SK-N-MC (cell line): ENCODE data around the gene NANOS2.

Experiments used
- DNase-seq: peaks from one replicate; pipeline ENCODE4 v3.0.0-alpha.2; 2011; ENCODE audit warnings: low read depth, low spot score
- H3K27ac ChIP-seq: fragments of 200-600 bp; sonication (generic); 2 replicates; pipeline ENCODE4 v1.5.1; 2016; ENCODE audit warnings: mixed run types
- H3K36me3 ChIP-seq: fragments of 200-600 bp; sonication (generic); 2 replicates; pipeline ENCODE4 v1.6.1; 2017; ENCODE audit warnings: antibody characterized with exemption, low read length, mixed read lengths; ENCODE audit not compliant: insufficient read depth
- H3K4me3 ChIP-seq: fragments of 200-600 bp; sonication (generic); 2 replicates; pipeline ENCODE4 v1.5.1; 2016
- H3K9ac ChIP-seq: fragments of 200-600 bp; sonication (generic); 2 replicates; pipeline ENCODE4 v1.8.0; 2017; ENCODE audit warnings: mixed run types, mixed read lengths; ENCODE audit not compliant: insufficient read length
- H3K9me3 ChIP-seq: fragments of 200-600 bp; sonication (generic); 2 replicates; pipeline ENCODE4 v1.6.1; 2017; ENCODE audit warnings: low read depth, mild to moderate bottlenecking, antibody characterized with exemption, low read length, moderate library complexity, mixed read lengths
- EZH2 ChIP-seq: fragments of 200-600 bp; sonication (generic); IDR thresholded peaks from one replicate; pipeline ENCODE4 v1.6.1; 2017; ENCODE audit warnings: antibody characterized with exemption
- FOXP2 ChIP-seq: optimal IDR thresholded peaks from 2 replicates; pipeline ENCODE3; 2011; ENCODE audit warnings: mild to moderate bottlenecking, moderate library complexity; ENCODE audit not compliant: insufficient read depth; ENCODE audit errors: extremely low read length, control extremely low read depth
- POLR2AphosphoS5 ChIP-seq: IDR thresholded peaks from 2 replicates; pipeline ENCODE4 v1.6.1; 2012; ENCODE audit warnings: mild to moderate bottlenecking, low read depth, low read length, borderline replicate concordance

Gene NANOS2

DNA sequence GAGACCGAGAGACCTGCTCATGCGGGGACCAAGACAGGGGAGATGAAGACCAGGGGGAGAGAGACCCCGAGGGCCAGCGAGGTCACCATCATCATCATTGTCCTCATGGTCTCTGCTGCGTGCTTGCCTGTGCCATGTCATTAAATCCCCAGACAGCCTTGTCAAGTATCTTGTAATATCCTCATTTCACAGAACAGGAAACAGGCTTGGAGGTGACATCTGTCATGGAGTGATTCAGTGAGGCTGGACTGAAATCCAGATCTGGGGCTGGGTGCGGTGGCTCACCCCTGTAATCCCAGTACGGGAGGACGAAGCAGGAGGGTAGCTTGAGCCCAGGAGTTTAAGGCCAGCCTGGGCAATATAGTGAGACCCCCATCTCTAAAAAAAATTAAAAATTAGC, 5.9 kb upstream of the NANOS2 start:
- H3K9ac ChIP-seq = no peak overlapping the region
- no peak overlapping the region for H3K4me3 ChIP-seq
- no peaks in the 10 kb centered on the region for H3K36me3 ChIP-seq
- no peaks in the 10 kb centered on the region for H3K9me3 ChIP-seq
- TF ChIP-seq POLR2AphosphoS5 (no peak), FOXP2 (no peak)
- DNase-seq = no peak
- H3K27ac ChIP-seq = no peak overlapping the region

DNA sequence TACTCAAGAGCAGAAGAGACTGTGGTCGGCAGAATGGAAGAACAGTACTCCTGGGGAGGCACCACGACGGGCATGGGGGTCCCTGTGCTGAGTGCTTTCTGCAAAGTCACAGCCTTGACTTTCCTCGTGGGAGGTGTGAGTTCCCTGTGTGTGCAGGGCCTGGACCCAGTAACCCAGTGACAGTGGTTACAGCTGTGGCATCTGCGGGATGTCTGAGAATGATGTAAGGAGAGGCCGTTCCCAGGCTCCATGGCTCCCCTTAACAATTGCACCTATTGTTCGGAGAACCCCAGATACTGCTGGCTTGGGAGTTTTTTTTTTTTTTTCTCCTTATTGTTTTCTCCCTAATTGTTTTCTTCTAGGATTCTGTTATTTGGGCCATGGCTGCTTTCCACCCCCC, 5.1 kb upstream of the NANOS2 start:
- no peak overlapping the region for H3K27ac ChIP-seq
- H3K9ac ChIP-seq = no peak overlapping the region
- H3K36me3 ChIP-seq = no peaks in the 10 kb centered on the region
- no peaks in the 10 kb centered on the region for H3K9me3 ChIP-seq
- TF ChIP-seq EZH2 (no peak), POLR2AphosphoS5 (no peak), FOXP2 (no peak)
- no peak for DNase-seq
- no peak overlapping the region for H3K4me3 ChIP-seq

DNA sequence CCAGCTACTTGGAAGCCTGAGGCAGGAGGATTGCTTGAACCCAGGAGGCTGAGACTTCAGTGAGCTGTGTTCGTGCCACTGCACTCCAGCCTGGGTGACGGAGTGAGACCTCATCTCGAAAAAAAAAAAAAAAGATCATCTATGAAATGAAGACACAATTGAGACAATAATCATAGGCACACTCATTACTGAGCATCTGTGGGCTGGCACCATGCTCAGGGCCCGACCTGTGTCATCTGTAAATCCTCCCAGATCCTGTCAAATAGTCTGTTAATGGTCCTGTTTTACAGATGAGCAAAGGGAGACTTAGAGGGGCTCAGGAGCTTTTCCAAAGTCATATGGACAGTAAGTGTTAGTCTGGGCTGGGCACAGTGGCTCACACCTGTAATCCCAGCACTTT, 4.1 kb upstream of the NANOS2 start:
- no peak overlapping the region for H3K27ac ChIP-seq
- H3K36me3 ChIP-seq = no peaks in the 10 kb centered on the region
- no peak for TF ChIP-seq EZH2
- no peak for TF ChIP-seq POLR2AphosphoS5
- TF ChIP-seq FOXP2 = no peak
- H3K4me3 ChIP-seq = no peak overlapping the region
- no peaks in the 10 kb centered on the region for H3K9me3 ChIP-seq
- H3K9ac ChIP-seq = no peak overlapping the region
- DNase-seq = no peak

DNA sequence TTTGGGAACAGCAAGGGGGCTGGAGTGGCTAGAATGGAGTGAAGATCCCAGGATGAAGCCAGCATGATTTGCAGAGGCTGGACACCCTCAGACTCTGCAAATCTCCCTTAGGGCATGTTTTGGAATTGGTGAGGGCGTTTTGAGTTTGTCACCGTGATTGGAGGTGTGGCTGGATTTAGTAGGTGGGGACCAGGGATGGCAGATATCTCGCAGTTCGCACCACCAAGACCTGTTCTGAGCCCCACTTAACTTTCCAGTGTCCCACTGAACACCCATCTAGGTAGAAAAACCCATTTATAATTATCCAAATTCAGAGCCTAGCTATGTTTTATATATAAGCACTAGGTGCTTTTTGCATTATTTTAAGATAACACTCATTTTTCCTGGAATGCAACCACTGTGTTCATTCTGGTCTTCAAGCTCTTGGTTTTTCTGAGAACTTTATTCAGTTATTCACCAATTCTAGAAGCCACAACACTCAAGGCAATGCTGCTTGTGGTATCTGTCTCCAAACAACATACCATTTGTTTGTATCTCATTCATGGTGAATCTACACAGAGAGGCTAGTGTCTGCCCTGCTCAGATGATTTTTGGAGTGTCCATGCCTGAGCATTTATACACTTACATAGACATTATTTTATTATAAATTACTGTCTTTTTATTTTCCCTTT, 3.0 kb upstream of the NANOS2 start:
- Histone ChIP-seq H3K9me3 (no peaks in the 10 kb centered on the region), H3K9ac (no peak overlapping the region), H3K36me3 (no peaks in the 10 kb centered on the region), H3K4me3 (no peak overlapping the region), H3K27ac (no peak overlapping the region)
- DNase-seq = no peak
- no peak for TF ChIP-seq FOXP2
- no peak for TF ChIP-seq POLR2AphosphoS5
- TF ChIP-seq EZH2 = no peak

DNA sequence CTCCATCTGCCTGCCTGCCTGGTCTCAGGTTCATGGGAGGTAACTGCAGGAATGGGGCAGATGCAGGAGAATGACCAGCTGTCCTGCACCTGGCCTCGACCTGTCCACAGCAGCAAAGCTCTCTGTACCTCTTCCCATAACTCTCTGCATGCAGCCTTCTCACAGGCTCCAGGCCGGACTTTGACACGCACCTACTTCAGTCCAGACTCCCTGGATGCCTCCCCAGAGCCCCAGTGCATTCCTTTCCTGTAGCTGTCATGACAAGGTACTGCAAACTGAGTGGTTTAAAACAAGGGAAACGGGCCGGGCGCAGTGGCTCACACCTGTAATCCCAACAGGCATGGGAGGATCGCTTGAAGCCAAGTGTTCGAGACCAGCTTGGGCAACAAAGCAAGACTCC, 3.3 kb downstream of the NANOS2 start:
- no peak for TF ChIP-seq EZH2
- no peak for TF ChIP-seq FOXP2
- no peak for TF ChIP-seq POLR2AphosphoS5
- H3K27ac ChIP-seq = no peak overlapping the region
- H3K4me3 ChIP-seq = no peak overlapping the region
- H3K9me3 ChIP-seq = no peaks in the 10 kb centered on the region
- no peaks in the 10 kb centered on the region for H3K36me3 ChIP-seq
- DNase-seq = no peak
- H3K9ac ChIP-seq = no peak overlapping the region

DNA sequence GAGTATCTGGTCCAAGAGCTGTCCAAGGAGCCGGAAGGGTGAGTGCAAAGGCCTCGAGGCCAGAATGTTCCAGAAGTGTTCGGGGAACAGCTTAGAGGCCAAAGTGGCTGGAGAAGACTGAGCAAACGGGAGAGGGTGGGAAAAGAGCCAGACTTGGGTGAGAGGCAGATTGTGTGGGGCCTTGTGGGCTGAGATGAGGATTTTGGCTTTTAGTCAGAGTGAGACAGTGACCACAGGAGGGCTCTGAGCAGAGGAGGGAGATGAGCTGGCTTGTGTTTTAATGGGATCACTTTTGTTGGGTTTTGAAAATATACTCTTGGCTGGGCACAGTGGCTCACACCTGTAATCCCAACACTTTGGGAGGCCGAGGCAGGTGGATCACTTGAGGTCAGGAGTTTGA, 5.6 kb downstream of the NANOS2 start:
- TF ChIP-seq POLR2AphosphoS5 (no peak), FOXP2 (no peak), EZH2 (no peak)
- Histone ChIP-seq H3K36me3 (no peaks in the 10 kb centered on the region), H3K9ac (no peak overlapping the region), H3K9me3 (no peaks in the 10 kb centered on the region), H3K27ac (no peak overlapping the region), H3K4me3 (no peak overlapping the region)
- DNase-seq = no peak

DNA sequence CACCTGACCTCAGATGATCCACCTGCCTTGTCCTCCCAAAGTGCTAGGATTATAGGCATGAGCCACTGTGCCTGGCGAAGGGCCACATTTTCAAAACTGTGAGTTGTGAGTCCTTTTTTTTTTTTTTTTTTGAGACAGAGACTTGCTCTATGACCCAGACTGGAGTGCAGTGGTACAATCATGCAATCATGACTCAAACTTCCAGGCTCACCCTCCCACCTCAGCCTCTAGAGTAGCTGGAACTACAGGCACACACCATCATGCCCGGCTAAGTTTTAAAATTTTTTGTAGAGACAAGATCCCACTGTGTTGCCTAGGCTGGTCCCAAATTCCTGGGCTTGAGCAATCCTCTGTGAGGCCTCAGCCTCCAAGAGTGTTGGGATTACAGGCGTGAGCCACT, 8.4 kb downstream of the NANOS2 start:
- Histone ChIP-seq H3K27ac (no peak overlapping the region), H3K4me3 (no peak overlapping the region), H3K9me3 (no peaks in the 10 kb centered on the region), H3K9ac (no peak overlapping the region), H3K36me3 (no peaks in the 10 kb centered on the region)
- DNase-seq = no peak
- TF ChIP-seq EZH2 (no peak), FOXP2 (no peak), POLR2AphosphoS5 (no peak)

DNA sequence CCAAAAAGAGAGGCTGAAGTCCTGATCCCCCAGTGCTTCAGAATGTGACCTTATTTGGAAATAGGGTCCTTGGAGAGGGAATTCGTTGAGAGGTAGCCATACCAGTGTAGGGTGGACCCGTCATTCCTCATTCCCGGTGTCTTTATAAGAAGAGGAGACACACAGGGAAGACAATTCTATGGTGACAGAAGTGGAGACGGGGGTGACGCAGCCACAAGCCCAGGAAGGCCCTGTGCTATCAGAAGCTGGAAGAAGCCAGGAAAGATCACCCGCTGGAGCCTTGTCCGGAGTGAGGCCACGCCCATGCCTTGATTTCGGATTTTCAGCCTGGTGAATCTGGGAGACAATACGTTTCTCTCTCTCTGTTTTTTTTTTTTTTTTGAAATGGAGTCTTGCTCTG, 9.6 kb downstream of the NANOS2 start:
- no peak overlapping the region for H3K4me3 ChIP-seq
- H3K9ac ChIP-seq = no peak overlapping the region
- H3K27ac ChIP-seq = no peak overlapping the region
- no peak for DNase-seq
- peaks cover 10% of the 10 kb centered on the region; the same call in 1 of the 2 replicates for H3K36me3 ChIP-seq
- no peaks in the 10 kb centered on the region for H3K9me3 ChIP-seq
- no peak for TF ChIP-seq FOXP2
- no peak for TF ChIP-seq POLR2AphosphoS5
- no peak for TF ChIP-seq EZH2

DNA sequence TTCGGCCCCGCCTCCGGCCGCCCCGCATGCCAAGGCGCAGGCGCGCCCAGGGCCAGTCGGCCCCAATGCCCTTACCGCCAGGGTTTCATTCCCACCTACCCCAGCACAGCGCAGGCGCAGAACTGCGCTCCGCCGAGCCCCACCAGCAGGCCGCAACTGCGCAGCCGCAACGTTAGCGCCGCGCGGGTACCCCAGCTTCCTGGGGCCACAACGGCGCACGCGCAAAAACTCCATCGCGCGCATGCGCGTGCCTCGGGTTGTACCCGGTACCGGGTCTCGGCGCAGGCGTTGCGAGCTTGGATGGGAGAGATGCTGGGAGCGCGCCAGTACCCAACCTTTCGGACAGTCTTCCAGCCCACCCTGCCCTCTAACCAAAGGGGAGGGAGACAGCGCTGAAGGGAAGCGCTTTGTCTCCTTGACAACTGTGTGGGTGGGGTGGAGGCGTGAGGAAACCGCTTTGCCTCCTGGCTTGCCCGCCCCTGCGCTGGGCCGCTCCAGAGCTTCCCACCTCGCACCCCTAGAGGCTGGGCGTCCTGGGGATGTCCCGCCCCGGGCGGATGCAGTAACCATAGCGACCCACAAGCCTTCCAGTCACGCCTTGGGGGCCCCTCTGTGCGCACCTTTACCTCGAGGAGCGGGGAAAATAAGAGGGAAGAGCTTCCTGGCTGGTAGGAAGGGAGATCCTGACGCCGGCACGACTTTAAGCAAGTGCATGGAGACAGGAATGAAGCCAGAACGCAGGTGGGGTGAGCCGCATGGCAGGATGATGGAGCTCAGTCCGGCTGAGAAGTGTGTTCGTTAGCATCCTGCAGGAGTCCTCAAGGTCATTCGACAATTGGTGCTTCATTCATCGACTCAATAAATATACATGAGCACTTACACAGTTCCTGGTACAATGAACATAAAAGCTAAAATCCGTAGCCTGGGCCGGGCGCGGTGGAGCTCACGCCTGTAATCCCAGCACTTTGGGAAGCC, 11.6 kb downstream of the NANOS2 start:
- peak overlapping the region; percentile 82 for H3K4me3 ChIP-seq
- peak; percentile 96 for TF ChIP-seq POLR2AphosphoS5
- no peak for TF ChIP-seq FOXP2
- no peak for TF ChIP-seq EZH2
- DNase-seq = peak; percentile 81
- H3K9me3 ChIP-seq = no peaks in the 10 kb centered on the region
- no peak overlapping the region for H3K27ac ChIP-seq
- H3K36me3 ChIP-seq = peaks cover 26% of the 10 kb centered on the region; the same call in 1 of the 2 replicates
- peak overlapping the region; percentile 47 for H3K9ac ChIP-seq
